ENCODE results near the gene COL11A2.

The COL11A2 gene

DNA sequence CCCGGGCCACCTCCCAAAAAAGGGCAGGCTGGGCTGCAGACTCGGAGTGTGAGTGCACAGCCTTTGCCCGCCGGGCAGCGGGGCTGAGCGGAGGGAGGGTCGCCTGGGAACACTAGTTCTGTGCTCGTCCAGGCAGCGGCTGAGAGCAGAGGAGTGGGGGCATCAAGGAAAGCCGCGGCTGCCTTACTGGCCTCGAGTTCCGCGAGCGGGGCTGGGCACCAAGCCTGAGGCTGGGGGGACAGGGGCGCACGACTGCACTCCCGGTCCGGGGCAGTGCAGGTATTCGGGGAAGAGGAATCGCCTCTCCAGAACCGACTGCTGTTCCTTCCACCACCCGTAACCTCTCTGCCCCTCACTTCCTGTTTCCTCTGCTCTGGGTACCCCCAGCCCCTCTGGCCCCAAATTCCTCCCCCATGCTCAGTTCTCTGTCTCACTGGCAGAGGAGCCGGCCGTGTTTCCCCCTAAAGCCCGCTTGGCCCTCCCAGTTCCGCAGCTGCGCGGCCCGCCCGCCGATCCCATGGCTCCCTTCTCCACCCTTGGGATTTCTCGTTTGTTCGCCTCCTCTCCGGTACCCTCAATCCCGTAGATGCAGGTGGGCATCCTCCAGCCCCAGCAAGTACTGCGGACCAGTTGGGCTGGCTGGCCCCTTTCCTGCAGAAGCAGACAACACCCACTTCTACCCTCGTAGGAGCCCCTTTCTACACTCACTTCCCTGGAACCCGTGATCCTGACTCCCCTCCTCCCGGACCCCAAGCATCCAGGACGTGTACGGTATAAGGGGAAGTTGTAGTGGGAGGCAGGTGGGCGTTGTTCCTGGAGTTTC lies 21.1 kb upstream of the COL11A2 start:
- no peak for DNase-seq (ENCODE audit: low read depth, low spot score)
- H3K4me3 ChIP-seq (ENCODE audit: low read depth, low read length), result peak overlapping the region; percentile 62
- TF ChIP-seq, protein P1, sequence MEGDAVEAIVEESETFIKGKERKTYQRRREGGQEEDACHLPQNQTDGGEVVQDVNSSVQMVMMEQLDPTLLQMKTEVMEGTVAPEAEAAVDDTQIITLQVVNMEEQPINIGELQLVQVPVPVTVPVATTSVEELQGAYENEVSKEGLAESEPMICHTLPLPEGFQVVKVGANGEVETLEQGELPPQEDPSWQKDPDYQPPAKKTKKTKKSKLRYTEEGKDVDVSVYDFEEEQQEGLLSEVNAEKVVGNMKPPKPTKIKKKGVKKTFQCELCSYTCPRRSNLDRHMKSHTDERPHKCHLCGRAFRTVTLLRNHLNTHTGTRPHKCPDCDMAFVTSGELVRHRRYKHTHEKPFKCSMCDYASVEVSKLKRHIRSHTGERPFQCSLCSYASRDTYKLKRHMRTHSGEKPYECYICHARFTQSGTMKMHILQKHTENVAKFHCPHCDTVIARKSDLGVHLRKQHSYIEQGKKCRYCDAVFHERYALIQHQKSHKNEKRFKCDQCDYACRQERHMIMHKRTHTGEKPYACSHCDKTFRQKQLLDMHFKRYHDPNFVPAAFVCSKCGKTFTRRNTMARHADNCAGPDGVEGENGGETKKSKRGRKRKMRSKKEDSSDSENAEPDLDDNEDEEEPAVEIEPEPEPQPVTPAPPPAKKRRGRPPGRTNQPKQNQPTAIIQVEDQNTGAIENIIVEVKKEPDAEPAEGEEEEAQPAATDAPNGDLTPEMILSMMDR (IDR thresholded peaks at IDR 0.05; ENCODE audit: insufficient read depth, low read length, missing control alignments), result no peak
- ChIA-PET POLR2A (interaction anchor here (0.7 to 1.1 kb wide), 4 partner anchors 35 to 76 kb away, joined by 3 to 11 read pairs (median 4); partner anchors contain the start of genes PFDN6 and WDR46), CTCF (interaction anchor here (0.9 to 6.0 kb wide), 3 partner anchors 16 to 280 kb away, joined by 3 to 36 read pairs (median 4); no protein-coding TSS in a partner anchor)

DNA sequence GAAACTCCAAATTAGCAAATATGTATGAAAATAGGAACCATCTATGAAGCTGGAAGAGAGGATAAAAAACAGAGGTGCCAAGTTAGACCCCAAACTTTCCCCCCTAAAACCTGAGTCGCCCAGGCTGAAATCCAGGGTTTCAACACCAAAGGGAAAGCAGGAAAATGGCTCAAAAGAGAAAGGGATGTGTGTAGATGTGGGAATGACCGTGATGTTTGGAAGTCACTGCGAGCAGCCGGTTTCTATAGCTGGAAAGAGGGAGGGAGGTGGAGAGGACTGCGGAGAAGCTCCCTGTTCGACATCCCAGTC lies 20.5 kb upstream of the COL11A2 start:
- POLR2A ChIA-PET, result interaction anchor here (0.7 to 1.1 kb wide), 4 partner anchors 35 to 76 kb away, joined by 3 to 11 read pairs (median 4); partner anchors contain the start of genes PFDN6 and WDR46
- CTCF ChIA-PET, result interaction anchor here (0.9 to 6.0 kb wide), 4 partner anchors 15 to 279 kb away, joined by 3 to 36 read pairs (median 4); no protein-coding TSS in a partner anchor
- TF ChIP-seq, protein P1 (IDR thresholded peaks at IDR 0.05; ENCODE audit: insufficient read depth, low read length, missing control alignments), result no peak
- DNase-seq (ENCODE audit: low read depth, low spot score), result no peak
- peak overlapping the region; percentile 62 for H3K4me3 ChIP-seq (ENCODE audit: low read depth, low read length)

DNA sequence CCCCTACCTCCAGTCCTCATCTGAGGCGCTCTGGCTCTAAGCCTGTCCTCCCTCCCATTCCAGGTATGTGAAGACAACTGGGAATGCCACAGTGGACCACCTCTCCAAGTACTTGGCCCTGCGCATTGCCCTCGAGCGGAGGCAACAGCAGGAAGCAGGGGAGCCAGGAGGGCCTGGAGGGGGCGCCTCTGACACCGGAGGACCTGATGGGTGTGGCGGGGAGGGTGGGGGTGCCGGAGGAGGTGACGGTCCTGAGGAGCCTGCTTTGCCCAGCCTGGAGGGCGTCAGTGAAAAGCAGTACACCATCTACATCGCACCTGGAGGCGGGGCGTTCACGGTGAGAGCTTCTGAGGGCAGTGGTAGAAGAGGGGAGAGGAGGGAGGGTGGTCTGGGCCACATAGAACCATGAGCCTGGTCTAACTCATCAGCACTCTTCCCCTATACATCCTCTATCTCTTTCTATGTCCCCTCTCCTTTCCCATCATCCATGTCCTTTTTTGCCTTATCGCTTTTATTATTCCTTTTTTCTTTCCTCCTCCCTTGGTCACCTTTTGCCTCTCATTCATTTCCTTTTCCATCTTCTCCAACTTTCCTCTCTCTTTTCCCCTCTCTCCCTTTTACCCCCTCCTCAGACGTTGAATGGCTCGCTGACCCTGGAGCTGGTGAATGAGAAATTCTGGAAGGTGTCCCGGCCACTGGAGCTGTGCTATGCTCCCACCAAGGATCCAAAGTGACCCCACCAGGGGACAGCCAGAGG lies 19.6 kb upstream of the COL11A2 start:
- ChIA-PET CTCF (interaction anchor here (0.6 to 6.0 kb wide), 3 partner anchors 15 to 38 kb away, joined by 3 to 36 read pairs (median 5); no protein-coding TSS in a partner anchor), POLR2A (no interaction called here)
- no peak overlapping the region for H3K4me3 ChIP-seq (ENCODE audit: low read depth, low read length)
- DNase-seq (ENCODE audit: low read depth, low spot score), result no peak
- TF ChIP-seq, protein P1 (IDR thresholded peaks at IDR 0.05; ENCODE audit: insufficient read depth, low read length, missing control alignments), result no peak

DNA sequence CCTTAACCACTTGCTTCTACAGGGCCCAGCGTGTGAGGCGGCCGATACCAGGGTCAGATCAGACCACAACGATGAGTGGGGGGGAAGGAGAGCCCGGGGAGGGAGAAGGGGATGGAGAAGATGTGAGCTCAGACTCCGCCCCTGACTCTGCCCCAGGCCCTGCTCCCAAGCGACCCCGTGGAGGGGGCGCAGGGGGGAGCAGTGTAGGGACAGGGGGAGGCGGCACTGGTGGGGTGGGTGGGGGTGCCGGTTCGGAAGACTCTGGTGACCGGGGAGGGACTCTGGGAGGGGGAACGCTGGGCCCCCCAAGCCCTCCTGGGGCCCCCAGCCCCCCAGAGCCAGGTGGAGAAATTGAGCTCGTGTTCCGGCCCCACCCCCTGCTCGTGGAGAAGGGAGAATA lies 18.9 kb upstream of the COL11A2 start:
- no peak for DNase-seq (ENCODE audit: low read depth, low spot score)
- no peak overlapping the region for H3K4me3 ChIP-seq (ENCODE audit: low read depth, low read length)
- TF ChIP-seq, protein P1 (IDR thresholded peaks at IDR 0.05; ENCODE audit: insufficient read depth, low read length, missing control alignments), result no peak
- POLR2A ChIA-PET, result no interaction called here
- CTCF ChIA-PET, result interaction anchor here (1.8 to 6.0 kb wide), 2 partner anchors 13 to 38 kb away, joined by 4 to 36 read pairs; no protein-coding TSS in a partner anchor

DNA sequence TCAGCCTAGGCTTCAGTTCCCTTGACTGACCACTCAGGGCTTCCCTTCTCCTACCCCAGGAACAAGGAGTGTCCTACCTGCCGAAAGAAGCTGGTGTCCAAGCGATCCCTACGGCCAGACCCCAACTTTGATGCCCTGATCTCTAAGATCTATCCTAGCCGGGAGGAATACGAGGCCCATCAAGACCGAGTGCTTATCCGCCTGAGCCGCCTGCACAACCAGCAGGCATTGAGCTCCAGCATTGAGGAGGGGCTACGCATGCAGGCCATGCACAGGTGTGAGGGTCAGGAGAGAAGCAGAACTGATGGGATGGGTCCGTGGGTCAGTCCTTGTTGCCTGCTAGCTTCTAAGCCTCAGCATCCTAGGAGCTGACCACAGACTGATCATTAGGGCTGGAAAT lies 17.6 kb upstream of the COL11A2 start:
- TF ChIP-seq, protein P1 (IDR thresholded peaks at IDR 0.05; ENCODE audit: insufficient read depth, low read length, missing control alignments), result no peak
- ChIA-PET POLR2A (no interaction called here), CTCF (interaction anchor here (1.8 to 6.0 kb wide), 2 partner anchors 12 to 40 kb away, joined by 4 to 36 read pairs; no protein-coding TSS in a partner anchor)
- no peak overlapping the region for H3K4me3 ChIP-seq (ENCODE audit: low read depth, low read length)
- DNase-seq (ENCODE audit: low read depth, low spot score), result no peak
